Measurements from ENCODE around the gene ZNF302.
"Not testable (repeated sequence)": the region's sequence is repeated elsewhere in the genome, so short reads cannot be mapped to it uniquely, and the experiment has no call there.

Gene ZNF302

GRCh38 chr19:34673590-34673989, 3.9 kb upstream of the ZNF302 start:
- DNase-seq = no peak

DNA sequence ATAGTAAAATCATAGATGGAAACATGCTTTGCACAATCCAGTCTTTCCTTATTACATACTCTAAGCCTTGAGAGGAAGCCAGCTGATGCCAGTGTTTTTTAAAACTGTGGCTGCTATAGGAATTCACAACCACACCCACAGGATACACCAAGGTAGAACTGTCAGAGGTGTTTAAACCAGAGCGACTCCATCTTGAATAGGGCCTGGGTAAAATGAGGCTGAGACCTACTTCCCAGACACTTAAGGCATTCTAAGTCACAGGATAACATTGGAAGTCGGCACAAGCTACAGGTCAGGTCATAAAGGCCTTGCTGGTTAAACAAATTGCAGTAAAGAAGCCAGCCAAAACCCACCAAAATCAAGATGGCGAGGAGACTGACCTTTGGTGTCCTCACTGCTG, 2.2 kb upstream of the ZNF302 start:
- DNase-seq = no peak

GRCh38 chr19:34675919-34676318, 1.6 kb upstream of the ZNF302 start:
- DNase-seq = no peak

GRCh38 chr19:34676697-34677385, 637 bp upstream of the ZNF302 start, which contains the start of gene SCGB2B2:
SCGB2B2 (minus strand) TSS chr19:34677159; CDS start chr19:34594563, 82,596 bp downstream.
- peak; percentile 87 for DNase-seq

DNA sequence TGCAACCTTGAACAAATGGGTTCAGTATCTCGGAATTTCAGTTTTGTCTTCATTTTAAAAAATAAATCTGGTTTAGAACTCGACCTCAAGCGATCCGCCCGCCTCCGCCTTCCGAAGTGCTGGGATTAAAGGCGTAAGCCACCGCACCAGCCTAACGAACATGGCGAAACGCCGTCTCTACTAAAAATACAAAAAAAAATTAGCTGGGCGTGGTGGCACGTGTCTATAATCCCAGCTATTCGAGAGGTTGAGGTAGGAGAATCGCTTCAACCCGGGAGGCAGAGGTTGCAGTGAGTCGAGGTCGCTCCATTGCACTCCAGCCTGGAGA, 571 bp downstream of the ZNF302 start:
- no peak for DNase-seq

DNA sequence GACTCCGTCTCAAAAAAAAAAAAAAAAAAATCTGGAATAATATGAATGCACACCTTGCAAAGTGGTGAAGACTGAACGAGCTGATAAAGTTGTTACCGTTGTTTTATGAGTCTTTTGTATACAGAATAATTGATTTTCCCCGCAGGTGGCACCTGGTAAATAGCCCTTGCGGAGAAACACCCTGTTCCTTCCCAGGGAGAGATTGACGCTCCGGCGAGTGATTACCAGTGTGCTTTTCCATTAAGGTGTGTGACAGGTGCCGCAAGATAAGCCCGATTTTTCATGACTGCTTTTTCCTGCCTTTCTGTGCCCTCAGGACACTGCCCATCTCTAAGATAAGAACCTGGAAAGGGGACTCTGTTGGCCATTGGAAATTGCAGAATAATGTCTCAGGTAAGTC, 943 bp downstream of the ZNF302 start:
- DNase-seq = no peak

DNA sequence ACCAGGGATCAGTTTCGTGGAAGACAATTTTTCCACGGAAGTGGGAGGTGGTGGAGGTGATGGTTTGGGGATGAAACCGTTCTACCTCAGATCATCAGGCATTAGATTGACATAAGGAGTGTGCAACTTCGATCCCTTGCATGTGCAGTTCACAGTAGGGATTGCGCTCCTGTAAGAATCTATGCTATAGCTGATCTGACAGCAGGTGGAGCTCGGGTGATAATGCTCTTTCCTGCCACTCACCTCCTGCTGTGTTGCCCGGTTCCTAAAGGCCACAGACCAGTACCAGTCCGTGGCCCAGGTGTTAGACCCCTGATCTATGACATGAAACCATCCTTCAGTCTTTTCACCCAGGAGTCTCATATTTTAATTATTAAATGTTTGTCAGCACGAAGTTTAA, 4.0 kb downstream of the ZNF302 start:
- no peak for DNase-seq

- not testable (repeated sequence) for DNase-seq
Observed at GRCh38 chr19:34685266-34685665, 7.8 kb downstream of the ZNF302 start.

- DNase-seq = no peak
Observed at GRCh38 chr19:34686455-34686854, 9.0 kb downstream of the ZNF302 start.

- DNase-seq = no peak
Observed at GRCh38 chr19:34687348-34687747, 9.9 kb downstream of the ZNF302 start.

DNA sequence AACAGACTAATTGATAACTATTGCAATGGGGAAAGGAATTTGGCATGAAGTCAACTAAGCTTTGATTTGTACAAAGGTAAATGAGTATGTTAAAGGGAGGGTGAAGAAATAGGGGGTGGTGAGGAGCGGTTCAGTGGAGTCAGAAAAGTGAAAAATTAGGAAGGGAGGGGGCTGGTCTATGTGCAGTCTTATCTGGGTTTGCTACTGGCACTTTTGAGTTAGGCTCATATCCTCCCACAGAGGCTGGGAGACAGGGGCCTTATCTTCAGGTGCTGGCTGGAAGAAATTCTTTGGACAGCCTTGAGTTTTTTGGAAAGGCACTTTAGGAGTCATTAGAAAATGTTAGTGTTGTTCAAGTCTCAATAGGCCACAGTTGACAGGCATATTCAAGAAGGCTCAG, 11.1 kb downstream of the ZNF302 start:
- no peak for DNase-seq

DNA sequence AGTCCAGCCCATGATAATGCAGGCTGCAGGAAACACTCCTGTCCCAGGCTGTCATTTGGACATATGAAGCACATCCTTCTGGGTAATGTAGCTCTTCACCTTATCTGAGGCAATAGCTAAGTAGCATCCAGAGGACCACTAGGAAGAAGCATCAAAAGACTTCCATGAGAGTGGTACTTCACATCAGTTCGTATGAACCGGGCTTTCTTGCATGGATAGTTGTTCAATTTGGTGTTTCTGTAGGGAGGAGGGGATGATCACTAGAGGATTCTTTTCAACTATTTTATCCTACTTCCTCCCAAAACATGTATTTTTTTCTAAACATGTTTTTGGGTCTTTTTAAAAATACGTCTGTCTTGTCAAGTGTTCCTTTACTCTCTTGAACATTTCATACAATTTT, 12.9 kb downstream of the ZNF302 start:
- no peak for DNase-seq

DNA sequence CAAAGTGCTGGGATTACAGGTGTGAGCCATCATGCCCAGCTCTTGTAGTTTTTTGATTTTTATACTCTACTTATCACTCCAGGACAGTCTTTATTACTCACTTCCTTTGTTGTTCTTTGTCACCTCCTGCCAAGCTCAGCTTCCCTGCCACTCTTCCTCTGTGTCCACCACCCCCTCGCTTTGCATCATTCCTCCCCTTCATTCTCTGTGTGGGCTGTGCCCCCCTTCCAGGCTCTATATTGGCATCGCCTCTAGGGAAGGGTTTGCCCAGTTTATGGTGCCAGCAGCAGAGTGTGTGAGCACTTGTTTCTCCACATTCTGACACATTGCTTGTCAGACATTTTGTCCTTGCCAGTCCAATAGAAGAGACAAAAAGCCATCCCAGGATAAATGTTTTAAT, 15.1 kb downstream of the ZNF302 start:
- no peak for DNase-seq

- no peak for DNase-seq
Observed at GRCh38 chr19:34707661-34708060, 30.2 kb downstream of the ZNF302 start.

GRCh38 chr19:34711890-34712289, 34.4 kb downstream of the ZNF302 start:
- DNase-seq = no peak

DNA sequence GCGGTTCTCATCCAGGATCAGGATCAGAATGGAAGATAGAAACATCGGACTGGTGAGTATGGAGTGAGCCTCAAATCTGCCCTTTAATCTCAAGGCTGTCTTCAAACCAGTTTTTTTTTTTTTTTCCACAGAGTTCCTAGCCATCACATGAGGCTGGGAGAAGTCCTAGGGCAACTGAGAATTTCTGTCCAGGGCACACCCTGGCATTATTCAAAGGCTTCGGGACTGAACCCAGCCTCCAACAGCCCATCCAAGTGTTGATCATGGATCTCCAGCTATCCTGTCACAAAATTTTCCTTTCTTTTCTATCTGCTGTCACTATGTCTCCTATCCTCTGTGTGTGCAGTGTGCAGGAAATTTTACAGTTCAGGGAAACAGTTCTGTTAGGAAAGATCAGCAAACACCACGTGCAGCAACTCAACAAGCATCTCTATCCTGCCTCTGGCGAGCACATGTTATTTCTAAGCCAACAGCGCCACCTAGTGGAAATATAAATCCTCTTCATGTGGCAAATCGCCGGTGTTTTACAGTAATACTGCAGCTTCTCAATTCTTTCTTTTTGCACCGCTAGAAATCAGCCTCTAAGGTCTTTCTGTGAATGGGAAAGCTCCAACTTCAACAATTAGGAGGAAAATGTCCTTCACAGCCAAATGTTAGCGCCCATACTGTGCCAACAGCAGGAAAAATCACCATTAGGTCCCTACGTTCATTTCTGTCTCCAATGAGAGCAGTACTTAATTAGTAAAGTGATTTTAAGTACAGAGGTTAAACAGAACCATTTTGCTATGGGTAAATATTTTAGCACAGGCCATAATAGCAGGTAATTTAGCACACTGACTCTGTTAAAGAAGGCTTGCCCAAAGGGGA, 35.1 kb downstream of the ZNF302 start:
- DNase-seq = peak; percentile 70

GRCh38 chr19:34713262-34713637, 35.8 kb downstream of the ZNF302 start:
- DNase-seq = no peak

- no peak for DNase-seq
Observed at GRCh38 chr19:34715357-34715756, 37.9 kb downstream of the ZNF302 start.

- no peak for DNase-seq
Observed at GRCh38 chr19:34722353-34722752, 44.9 kb downstream of the ZNF302 start.

DNA sequence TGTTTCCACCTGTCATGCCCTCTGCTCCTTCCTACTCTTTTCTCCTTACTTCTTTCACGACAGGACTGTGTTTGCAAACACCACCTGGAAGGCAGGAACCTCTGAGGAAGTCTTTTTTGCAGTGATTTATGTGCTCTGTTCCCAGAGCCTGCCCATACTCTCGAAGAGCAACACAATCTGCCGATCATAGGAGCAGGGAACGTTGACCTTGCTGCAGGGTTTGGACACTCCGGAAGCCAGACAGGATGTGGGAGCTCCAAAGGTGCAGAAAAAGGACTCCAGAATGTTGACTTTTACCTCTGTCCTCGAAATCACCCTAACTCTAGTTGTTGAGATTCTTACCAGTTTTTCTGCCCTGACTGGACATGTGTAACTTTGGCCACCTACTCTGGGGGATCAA, 47.9 kb downstream of the ZNF302 start:
- no peak for DNase-seq

DNA sequence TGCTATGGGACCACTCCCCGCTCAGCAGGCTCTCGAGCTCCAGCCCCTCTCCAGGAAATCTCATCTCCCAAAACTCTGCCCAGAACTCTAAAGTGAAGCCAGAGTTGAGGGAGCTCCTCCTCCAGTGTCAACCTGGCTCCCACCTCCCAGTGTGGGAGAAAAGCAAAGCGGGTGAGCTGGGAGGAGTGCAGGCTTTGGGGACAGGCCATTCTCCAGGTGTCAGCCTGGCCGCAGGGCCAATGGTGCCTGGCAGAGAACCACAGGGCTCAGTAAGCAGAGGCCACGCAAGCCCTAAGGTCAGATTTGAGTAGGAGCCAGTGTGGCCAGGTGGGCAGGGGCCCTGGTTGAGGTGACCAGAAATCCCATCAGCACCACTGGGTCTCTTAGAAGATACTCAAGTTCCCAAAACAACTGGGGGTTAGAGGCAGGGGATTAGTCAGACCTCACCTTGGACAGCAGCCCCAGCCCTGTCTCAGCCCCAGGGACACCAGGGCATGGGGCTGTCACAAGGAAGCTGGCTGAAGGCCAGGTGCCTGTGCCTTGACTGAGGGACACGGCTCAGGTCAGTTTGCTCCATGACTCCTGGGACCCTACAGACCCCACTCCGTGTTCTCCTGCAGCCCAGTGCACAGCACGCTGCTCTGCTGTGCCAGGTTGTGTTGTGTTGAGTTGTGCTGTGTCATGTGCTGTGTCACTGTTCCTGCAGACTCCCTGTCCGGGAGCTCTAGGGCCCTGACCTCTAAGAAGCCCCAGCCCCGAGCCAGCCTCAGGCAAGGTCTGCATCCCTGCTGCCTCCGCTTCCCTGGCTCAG, 53.7 kb downstream of the ZNF302 start:
- no peak for DNase-seq

- DNase-seq = no peak
Observed at GRCh38 chr19:34731964-34732363, 54.5 kb downstream of the ZNF302 start.

GRCh38 chr19:34732612-34733211, 55.2 kb downstream of the ZNF302 start:
- no peak for DNase-seq

Measured in DMS153 (cell line).